HepG2 (cell line): Measurements from ENCODE around the gene L3MBTL4.

ENCODE experiments used
- BCL3 ChIP-seq: sonication (generic); formaldehyde crosslinking; IDR thresholded peaks from 2 replicates; pipeline ENCODE4 v1.5.1; 2020; ENCODE audit warnings: mild to moderate bottlenecking, missing genetic modification reagents, moderate library complexity
- CBFB ChIP-seq: sonication (generic); formaldehyde crosslinking; IDR thresholded peaks from 2 replicates; pipeline ENCODE4 v1.4.0; 2020; ENCODE audit warnings: missing genetic modification reagents
- CTCF ChIP-seq: sonication (generic); formaldehyde crosslinking; IDR thresholded peaks from 2 replicates; pipeline ENCODE4 v1.5.0; 2020; ENCODE audit warnings: mild to moderate bottlenecking, missing genetic modification reagents, moderate library complexity
- ESRRA ChIP-seq: sonication (generic); formaldehyde crosslinking; IDR thresholded peaks from 2 replicates; pipeline ENCODE4 v1.5.1; 2020; ENCODE audit warnings: mild to moderate bottlenecking, low read depth, missing genetic modification reagents
- LRRFIP1 ChIP-seq: sonication (generic); formaldehyde crosslinking; conservative IDR thresholded peaks from 2 replicates; pipeline ENCODE4 v1.4.0; 2020; ENCODE audit warnings: missing genetic modification reagents
- MYNN ChIP-seq: sonication (generic); formaldehyde crosslinking; IDR thresholded peaks from 2 replicates; pipeline ENCODE4 v1.4.0; 2020; ENCODE audit warnings: mild to moderate bottlenecking, low read depth, missing genetic modification reagents
- PBX3 ChIP-seq: sonication (generic); formaldehyde crosslinking; IDR thresholded peaks from 2 replicates; pipeline ENCODE4 v1.8.1; 2023; ENCODE audit warnings: missing genetic modification reagents, inconsistent platforms, borderline replicate concordance
- POLR2A ChIP-seq, 2 experiments: IDR thresholded peaks; 2 replicates each; pipeline ENCODE4 v1.6.1; 2011; ENCODE audit warnings: low read depth in 2 of 2, low read length in 2 of 2, mild to moderate bottlenecking in 1 of 2, moderate library complexity in 1 of 2; ENCODE audit not compliant: insufficient read depth in 1 of 2
- ZBTB44 ChIP-seq: sonication (generic); formaldehyde crosslinking; IDR thresholded peaks from 2 replicates; pipeline ENCODE4 v1.4.0; 2020; ENCODE audit warnings: missing genetic modification reagents
- ZHX1 ChIP-seq: sonication (generic); formaldehyde crosslinking; IDR thresholded peaks from 2 replicates; pipeline ENCODE4 v1.8.1; 2022; ENCODE audit warnings: low read depth, mild to moderate bottlenecking, missing genetic modification reagents
- ZNF576 ChIP-seq: sonication (generic); formaldehyde crosslinking; IDR thresholded peaks from 2 replicates; pipeline ENCODE4 v1.4.0; 2020; ENCODE audit warnings: mild to moderate bottlenecking, missing genetic modification reagents

GRCh38 chr18:5964596-5964995 lies 450.1 kb downstream of the L3MBTL4 start:
- TF ChIP-seq CBFB (CRISPR knock-in tag) (no peak), ZNF576 (CRISPR knock-in tag) (no peak), MYNN (CRISPR knock-in tag) (no peak), ZBTB44 (CRISPR knock-in tag) (no peak), BCL3 (CRISPR knock-in tag) (no peak), CTCF (no peak), ESRRA (CRISPR knock-in tag) (no peak), ZHX1 (no peak), LRRFIP1 (CRISPR knock-in tag) (no peak), PBX3 (CRISPR knock-in tag) (no peak), POLR2A (IDR thresholded peaks at IDR 0.05; ENCODE audit: insufficient read depth in 1 of 2, low read depth in 2 of 2, low read length in 2 of 2) (no peak)
